Endothelial cell of umbilical vein (primary cell): ENCODE results near the gene HNRNPK.

Source experiments
- CTCF ChIP-seq, 2 donors: IDR thresholded peaks; 1 replicate in 1 of 2; 2 replicates in 1 of 2; pipeline ENCODE4 v1.5.1; 2011; ENCODE audit warnings: low read length in 2 of 2, mild to moderate bottlenecking in 2 of 2, moderate library complexity in 2 of 2, control low read depth in 1 of 2, inconsistent platforms in 1 of 2, low read depth in 1 of 2; ENCODE audit not compliant: insufficient read depth in 1 of 2; ENCODE audit errors: extremely low read depth in 1 of 2
- EZH2 ChIP-seq: IDR thresholded peaks from 2 replicates; pipeline ENCODE4 v1.6.1; 2012; ENCODE audit warnings: borderline replicate concordance, low read depth, mild to moderate bottlenecking, moderate library complexity, low read length, inconsistent platforms; ENCODE audit not compliant: severe bottlenecking
- GATA2 ChIP-seq: IDR thresholded peaks from 2 replicates; pipeline ENCODE4 v1.7.0; 2011; ENCODE audit warnings: low read depth, mild to moderate bottlenecking, moderate library complexity, mixed read lengths, low read length; ENCODE audit not compliant: insufficient read length, insufficient read depth
- MAX ChIP-seq: IDR thresholded peaks from 2 replicates; pipeline ENCODE4 v1.6.1; 2011; ENCODE audit not compliant: insufficient read depth, insufficient read length
- MYC ChIP-seq: IDR thresholded peaks from one replicate; pipeline ENCODE4 v1.6.1; 2011; ENCODE audit warnings: mild to moderate bottlenecking, low read depth, low read length
- POLR2A ChIP-seq: IDR thresholded peaks from 2 replicates; pipeline ENCODE4 v1.6.1; 2012; ENCODE audit warnings: low read depth, mild to moderate bottlenecking, control low read depth, low read length
- POLR2AphosphoS5 ChIP-seq: IDR thresholded peaks from 2 replicates; pipeline ENCODE4 v1.6.1; 2012; ENCODE audit warnings: low read depth, mild to moderate bottlenecking, control low read depth, low read length, moderate library complexity; ENCODE audit not compliant: insufficient read depth

- TF ChIP-seq CTCF (IDR thresholded peaks at IDR 0.05; ENCODE audit: extremely low read depth in 1 of 2, insufficient read depth in 1 of 2, low read depth in 1 of 2, low read length in 2 of 2) (no peak), EZH2 (no peak), POLR2A (no peak), MYC (no peak), GATA2 (no peak), POLR2AphosphoS5 (no peak), MAX (no peak)
These were observed 27.6 kb upstream of the HNRNPK start for GRCh38 chr9:84007662-84008061.
